Immature natural killer cell (primary cell): ENCODE measurements around the gene LRRC8E. TPM values are rescaled to one million over a fixed set of nuclear protein-coding genes. Genes with fewer than 3 reads are reported as not detected.
"Not testable (repeated sequence)": the region's sequence is repeated elsewhere in the genome, so short reads cannot be mapped to it uniquely, and the experiment has no call there.

Source experiments
- DNase-seq, 3 donors: peaks; one replicate each; pipeline ENCODE4 v3.0.0; 2022; ENCODE audit warnings: mixed read lengths in 1 of 3
- H3K27ac Mint-ChIP-seq, 6 donors: one replicate each; pipeline ENCODE4 v1.8.0; 2020; ENCODE audit warnings: mixed read lengths in 6 of 6, mild to moderate bottlenecking in 5 of 6, inconsistent platforms in 4 of 6, moderate library complexity in 3 of 6
- H3K27me3 Mint-ChIP-seq, 3 donors: one replicate each; pipeline ENCODE4 v1.8.0; 2020 to 2021; ENCODE audit warnings: low read depth in 3 of 3, mild to moderate bottlenecking in 3 of 3, mixed read lengths in 3 of 3, moderate library complexity in 3 of 3, inconsistent platforms in 1 of 3
- H3K36me3 Mint-ChIP-seq, 3 donors: one replicate each; pipeline ENCODE4 v1.8.0; 2020; ENCODE audit warnings: mixed read lengths in 3 of 3, inconsistent platforms in 2 of 3, mild to moderate bottlenecking in 2 of 3
- H3K4me1 Mint-ChIP-seq, 2 donors: one replicate each; pipeline ENCODE4 v1.8.0; 2020; ENCODE audit warnings: inconsistent platforms in 2 of 2, mild to moderate bottlenecking in 2 of 2, mixed read lengths in 2 of 2, moderate library complexity in 1 of 2
- H3K4me3 Mint-ChIP-seq, 5 donors: one replicate each; pipeline ENCODE4 v1.8.0; 2020; ENCODE audit warnings: mild to moderate bottlenecking in 5 of 5, mixed read lengths in 5 of 5, inconsistent platforms in 3 of 5, moderate library complexity in 3 of 5
- H3K9me3 Mint-ChIP-seq, 6 donors: one replicate each; pipeline ENCODE4 v1.8.0; 2020; ENCODE audit warnings: mild to moderate bottlenecking in 6 of 6, mixed read lengths in 6 of 6, inconsistent platforms in 4 of 6, moderate library complexity in 3 of 6
- polyA plus RNA-seq, 3 donors: library from polyadenylated mRNA; unstranded; fragments of 300-500 nt; fragmentation: Illumina TruSeq; gene quantifications; one replicate each; pipeline ENCODE4 v1.2.3, GENCODE V29; 2021

Gene LRRC8E
- polyA plus RNA-seq, 3 donors from 2014 or later, result not detected

- H3K27me3 Mint-ChIP-seq, result peaks cover 5 to 7% (median 6%) of the 10 kb centered on the region in 3 donors
- no peaks in the 10 kb centered on the region for H3K9me3 Mint-ChIP-seq
- peak overlapping the region in 4 of 6 donors; percentile 35 to 67 (median 45) for H3K27ac Mint-ChIP-seq
- peaks cover 0 to 5% (median 0%) of the 10 kb centered on the region in 3 donors for H3K36me3 Mint-ChIP-seq
- H3K4me1 Mint-ChIP-seq, result peaks cover 5 to 10% of the 10 kb centered on the region in 2 donors
- DNase-seq, result peak; percentile 71 to 78 (median 73)
- H3K4me3 Mint-ChIP-seq, result no peak overlapping the region
Observed at GRCh38 chr19:7928741-7929701, 40.7 kb downstream of the LRRC8E start.

DNA sequence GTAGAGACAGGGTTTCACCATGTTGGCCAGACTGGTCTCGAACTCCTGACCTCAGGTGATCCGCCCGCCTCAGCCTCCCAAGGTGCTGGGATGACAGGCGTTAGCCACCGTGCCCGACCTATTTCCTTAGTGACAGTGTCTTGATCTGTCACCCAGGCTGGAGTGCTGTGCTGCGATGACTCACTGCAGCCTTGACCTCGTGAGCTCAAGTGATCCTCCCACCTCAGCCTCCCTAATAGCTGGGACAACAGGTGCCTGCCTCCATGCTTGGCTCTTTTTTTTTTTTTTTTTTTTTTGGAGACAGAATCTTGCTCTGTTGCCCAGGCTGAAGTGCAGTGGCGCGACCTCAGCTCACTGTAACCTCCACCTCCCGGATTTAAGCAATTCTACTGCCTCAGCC lies 41.7 kb downstream of the LRRC8E start:
- not testable (repeated sequence) for DNase-seq, H3K36me3 Mint-ChIP-seq, H3K9me3 Mint-ChIP-seq, H3K27me3 Mint-ChIP-seq, H3K4me1 Mint-ChIP-seq, H3K4me3 Mint-ChIP-seq, H3K27ac Mint-ChIP-seq

DNA sequence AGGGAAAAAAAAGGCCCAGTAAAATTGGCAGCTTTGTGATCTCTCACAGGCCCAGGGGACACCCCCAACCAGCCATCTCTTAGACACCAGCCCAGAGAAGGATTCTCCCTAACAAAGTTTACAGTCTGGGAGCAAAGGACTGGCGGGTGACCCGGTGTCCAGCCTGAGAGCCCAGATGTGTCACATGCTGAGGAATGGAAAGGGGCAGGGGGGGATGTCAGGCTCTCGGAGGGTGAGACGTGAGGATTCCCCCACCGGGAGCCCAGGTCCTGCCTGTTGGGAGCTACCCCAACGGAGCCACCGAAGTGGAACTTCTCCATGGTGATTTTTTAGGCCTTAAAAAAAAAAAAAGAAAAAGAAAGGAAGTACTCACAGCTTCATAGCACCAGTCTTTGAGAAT lies 42.5 kb downstream of the LRRC8E start:
- Mint-ChIP-seq H3K27me3 (peaks cover 0 to 5% (median 2%) of the 10 kb centered on the region in 3 donors), H3K9me3 (no peaks in the 10 kb centered on the region), H3K27ac (no peak overlapping the region), H3K36me3 (peaks cover 0 to 5% (median 0%) of the 10 kb centered on the region in 3 donors), H3K4me3 (no peak overlapping the region), H3K4me1 (peaks cover 5 to 8% of the 10 kb centered on the region in 2 donors)
- DNase-seq, result no peak

DNA sequence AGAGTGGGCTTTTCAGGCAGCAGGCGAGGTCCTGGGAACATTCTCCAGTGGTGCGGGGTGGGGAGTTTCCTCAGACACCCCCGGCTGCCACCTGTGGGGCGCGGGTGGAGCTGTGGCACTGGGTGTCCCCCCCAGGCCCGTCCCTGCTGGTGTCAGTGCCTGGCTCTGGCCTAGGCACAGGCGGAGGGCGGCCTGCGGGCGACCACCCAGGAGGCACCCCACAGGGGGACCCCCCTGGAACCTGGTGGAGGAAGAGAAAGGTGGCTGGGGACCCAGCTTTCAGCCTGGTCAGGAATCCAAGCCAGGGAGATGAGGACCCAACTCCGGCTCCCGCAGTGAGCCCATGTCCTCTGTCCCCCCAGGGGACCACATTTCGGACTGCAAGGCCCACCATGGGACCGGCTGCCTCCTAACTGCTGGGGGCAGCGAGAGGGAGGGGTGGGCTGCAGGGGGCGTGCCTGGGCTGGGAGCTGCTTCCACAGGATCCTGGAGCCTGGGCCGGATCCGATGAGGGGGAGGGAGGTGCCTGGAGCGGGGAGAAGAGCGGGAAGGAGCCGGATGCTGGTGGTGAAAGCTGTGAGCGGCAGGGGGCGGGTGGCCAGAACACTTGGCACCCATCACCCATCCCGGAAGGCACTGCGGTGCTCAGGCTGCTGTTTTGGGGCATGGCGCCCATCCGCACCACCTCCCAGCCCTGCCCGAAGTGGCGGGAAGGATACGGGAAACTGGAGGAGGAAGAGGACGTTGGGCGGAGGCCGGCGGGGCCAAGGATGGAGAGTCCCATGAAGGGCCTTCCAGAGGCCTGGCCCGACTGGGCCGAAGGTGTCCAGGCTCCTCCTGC lies 43.1 kb downstream of the LRRC8E start:
- Mint-ChIP-seq H3K27ac (no peak overlapping the region), H3K4me1 (peaks cover 5 to 7% of the 10 kb centered on the region in 2 donors), H3K4me3 (no peak overlapping the region), H3K27me3 (peaks cover 0 to 3% (median 1%) of the 10 kb centered on the region in 3 donors), H3K9me3 (no peaks in the 10 kb centered on the region), H3K36me3 (peaks cover 0 to 8% (median 0%) of the 10 kb centered on the region in 3 donors)
- DNase-seq, result no peak

- DNase-seq, result no peak
- peaks cover 0 to 3% (median 1%) of the 10 kb centered on the region in 3 donors for H3K27me3 Mint-ChIP-seq
- H3K36me3 Mint-ChIP-seq, result peaks cover 0 to 9% (median 0%) of the 10 kb centered on the region in 3 donors
- H3K27ac Mint-ChIP-seq, result no peak overlapping the region
- no peak overlapping the region for H3K4me3 Mint-ChIP-seq
- H3K9me3 Mint-ChIP-seq, result no peaks in the 10 kb centered on the region
- H3K4me1 Mint-ChIP-seq, result peaks cover 5% of the 10 kb centered on the region in 2 donors
Observed at GRCh38 chr19:7932276-7932929, 44.1 kb downstream of the LRRC8E start.

DNA sequence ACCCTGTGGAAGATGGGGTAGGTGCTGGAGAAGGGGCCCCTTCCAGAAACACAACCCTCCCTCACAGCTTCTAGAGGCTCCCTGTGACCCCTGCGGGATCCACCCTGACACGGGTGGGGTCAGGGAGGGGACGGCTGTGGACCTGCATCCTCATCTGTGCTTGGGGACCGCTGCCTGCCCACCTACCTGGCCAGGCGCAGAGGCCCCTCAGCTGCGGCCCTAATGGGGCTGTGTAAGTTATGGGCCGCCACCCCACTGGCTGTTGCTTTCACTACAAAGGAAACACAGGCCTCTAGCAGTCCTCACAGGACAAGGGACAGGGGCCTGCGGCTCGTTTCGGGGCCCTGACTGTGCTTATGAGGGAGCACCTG lies 44.6 kb downstream of the LRRC8E start:
- H3K36me3 Mint-ChIP-seq, result peaks cover 0 to 9% (median 0%) of the 10 kb centered on the region in 3 donors
- no peak for DNase-seq
- H3K27me3 Mint-ChIP-seq, result peaks cover 0 to 3% (median 1%) of the 10 kb centered on the region in 3 donors
- no peaks in the 10 kb centered on the region for H3K9me3 Mint-ChIP-seq
- H3K4me3 Mint-ChIP-seq, result no peak overlapping the region
- no peak overlapping the region for H3K27ac Mint-ChIP-seq
- H3K4me1 Mint-ChIP-seq, result peaks cover 5% of the 10 kb centered on the region in 2 donors

DNA sequence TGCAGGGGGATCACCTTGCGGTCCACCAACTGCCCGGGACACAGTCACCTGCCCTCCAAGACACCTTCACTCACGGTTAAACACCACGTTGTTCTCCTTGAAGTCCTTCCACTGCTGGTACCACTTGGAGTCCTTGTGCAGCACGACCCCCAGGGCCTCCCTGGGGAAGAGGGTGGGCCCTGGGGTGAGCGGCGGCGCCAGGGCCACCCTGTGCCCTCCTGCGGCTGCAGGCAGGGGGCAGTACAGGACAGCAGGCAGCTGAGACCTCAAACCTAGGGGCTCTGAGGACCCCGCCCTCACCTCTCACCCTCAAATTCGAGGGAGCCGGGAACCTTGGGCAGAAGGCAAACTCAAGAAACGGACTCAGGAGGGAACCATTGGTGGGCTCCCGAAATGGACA lies 45.1 kb downstream of the LRRC8E start:
- no peak overlapping the region for H3K27ac Mint-ChIP-seq
- peaks cover 2 to 3% of the 10 kb centered on the region in 2 donors for H3K4me1 Mint-ChIP-seq
- peaks cover 0 to 2% (median 1%) of the 10 kb centered on the region in 3 donors for H3K27me3 Mint-ChIP-seq
- no peak overlapping the region for H3K4me3 Mint-ChIP-seq
- DNase-seq, result no peak
- no peaks in the 10 kb centered on the region for H3K9me3 Mint-ChIP-seq
- peaks cover 0 to 9% (median 0%) of the 10 kb centered on the region in 3 donors for H3K36me3 Mint-ChIP-seq

- Mint-ChIP-seq H3K9me3 (no peaks in the 10 kb centered on the region), H3K4me1 (peaks cover 5% of the 10 kb centered on the region in 2 donors), H3K36me3 (peaks cover 3 to 14% (median 3%) of the 10 kb centered on the region in 3 donors), H3K27ac (peak overlapping the region in 1 of 6 donors; percentile 67), H3K27me3 (peaks cover 0 to 2% (median 1%) of the 10 kb centered on the region in 3 donors), H3K4me3 (no peak overlapping the region)
- DNase-seq, result no peak
Observed at GRCh38 chr19:7933828-7934725, 45.8 kb downstream of the LRRC8E start.

DNA sequence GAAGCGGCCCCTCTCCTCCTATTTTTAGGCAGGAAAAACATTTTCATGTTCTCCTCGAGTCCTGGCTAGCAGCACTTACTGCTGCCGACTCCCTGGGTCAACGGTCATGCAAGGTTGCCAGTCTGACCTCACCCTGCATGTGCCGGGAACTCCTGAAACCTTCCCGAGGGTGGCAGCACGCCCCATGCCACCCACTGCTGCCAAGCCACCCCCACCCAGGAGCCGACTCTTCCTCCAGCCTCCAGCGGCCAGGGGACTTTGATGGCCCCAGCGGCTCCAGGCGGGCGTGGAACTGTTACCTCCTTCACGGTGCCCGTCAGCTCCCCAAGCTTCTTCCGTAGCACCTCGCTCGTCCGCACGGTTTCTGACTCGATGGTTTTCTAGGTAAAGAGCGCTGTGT lies 46.5 kb downstream of the LRRC8E start:
- Mint-ChIP-seq H3K4me3 (no peak overlapping the region), H3K9me3 (no peaks in the 10 kb centered on the region), H3K27ac (no peak overlapping the region), H3K4me1 (peaks cover 3 to 6% of the 10 kb centered on the region in 2 donors), H3K27me3 (peaks cover 0 to 2% (median 1%) of the 10 kb centered on the region in 3 donors), H3K36me3 (peaks cover 3 to 14% (median 3%) of the 10 kb centered on the region in 3 donors)
- no peak for DNase-seq

DNA sequence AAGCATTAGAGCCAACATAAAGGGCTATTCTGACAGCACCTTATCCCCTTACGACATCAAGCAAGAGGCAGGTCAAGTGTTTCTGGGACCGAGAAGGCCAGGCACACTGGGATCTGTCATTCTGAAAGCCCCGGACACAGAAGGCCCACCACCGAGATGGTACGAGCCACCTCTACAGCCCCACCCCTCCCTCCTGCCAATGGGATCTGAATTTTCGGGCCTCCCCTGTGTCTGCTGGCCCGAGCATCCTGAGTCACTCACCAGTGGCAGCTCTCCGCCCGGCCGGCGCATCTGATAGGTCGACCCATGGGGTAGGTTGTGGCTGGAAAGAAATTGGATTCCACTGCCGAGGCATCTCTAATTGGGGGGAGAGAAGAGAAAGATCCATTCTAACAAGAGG lies 52.5 kb downstream of the LRRC8E start:
- no peaks in the 10 kb centered on the region for H3K9me3 Mint-ChIP-seq
- no peak overlapping the region for H3K27ac Mint-ChIP-seq
- H3K36me3 Mint-ChIP-seq, result peaks cover 3 to 17% (median 9%) of the 10 kb centered on the region in 3 donors
- H3K4me1 Mint-ChIP-seq, result peaks cover 30 to 37% of the 10 kb centered on the region in 2 donors
- peaks cover 10 to 12% (median 11%) of the 10 kb centered on the region in 3 donors for H3K27me3 Mint-ChIP-seq
- no peak for DNase-seq
- peak overlapping the region in 2 of 5 donors; percentile 3 to 50 for H3K4me3 Mint-ChIP-seq

DNA sequence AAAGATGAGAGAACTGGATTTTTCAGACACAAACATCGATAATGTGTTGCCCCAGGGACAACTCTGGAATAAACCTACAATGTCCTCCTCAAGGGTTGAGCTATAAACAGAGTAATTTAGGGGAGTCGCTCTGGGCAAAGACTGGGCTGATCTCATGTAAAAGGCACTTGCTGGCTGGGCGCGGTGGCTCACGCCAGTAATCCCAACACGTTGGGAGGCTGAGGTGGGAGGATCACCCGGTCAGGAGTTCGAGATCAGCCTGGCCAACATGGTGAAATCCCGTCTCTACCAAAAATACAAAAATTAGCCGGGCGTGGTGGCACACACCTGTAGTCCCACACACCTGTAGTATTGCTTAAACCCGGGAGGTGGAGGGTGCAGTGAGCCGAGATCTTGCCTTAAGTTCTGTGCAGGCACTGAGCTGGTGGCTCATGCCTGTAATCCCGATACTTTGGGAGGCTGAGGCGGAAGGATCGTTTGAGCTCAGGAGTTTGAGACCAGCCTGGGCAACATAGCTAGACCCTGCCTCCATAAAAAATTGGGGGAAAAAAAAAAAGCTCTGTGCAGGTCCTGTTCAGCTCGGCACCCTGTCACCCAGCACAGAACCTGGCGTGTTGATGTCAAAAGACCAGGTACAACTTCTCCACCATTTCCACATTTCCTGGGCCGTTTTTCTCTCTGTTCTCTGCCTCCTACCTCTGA lies 53.7 kb downstream of the LRRC8E start:
- Mint-ChIP-seq H3K4me3 (peak overlapping the region; percentile 21 to 92 (median 89)), H3K27me3 (peaks cover 10 to 12% (median 11%) of the 10 kb centered on the region in 3 donors)

DNA sequence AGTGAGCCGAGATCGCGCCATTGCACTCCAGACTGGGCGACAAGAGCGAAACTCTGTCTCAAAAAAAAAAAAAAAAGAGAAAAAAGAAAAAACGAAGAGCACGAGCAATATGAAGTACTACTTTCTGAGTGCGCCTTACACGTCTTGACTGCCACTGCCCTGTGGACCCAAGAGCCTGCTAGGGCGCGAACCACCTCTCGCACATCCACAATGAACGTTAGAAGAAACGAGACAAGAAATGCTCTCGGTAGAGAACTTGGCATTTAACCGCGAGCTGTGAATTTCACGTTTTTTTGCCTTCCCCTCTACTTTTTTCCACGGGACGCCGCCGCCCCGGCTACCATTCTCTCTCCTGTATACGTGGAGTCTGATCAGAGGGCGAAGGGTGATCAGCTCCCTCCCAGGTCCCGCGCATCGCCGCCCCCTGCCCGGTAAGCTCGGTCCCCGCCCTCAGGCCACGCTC lies 54.7 kb downstream of the LRRC8E start:
- H3K4me1 Mint-ChIP-seq, result peaks cover 30 to 37% of the 10 kb centered on the region in 2 donors
- no peak for DNase-seq
- H3K27me3 Mint-ChIP-seq, result peaks cover 10 to 12% (median 11%) of the 10 kb centered on the region in 3 donors
- H3K4me3 Mint-ChIP-seq, result peak overlapping the region; percentile 89 to 94 (median 92)
- peaks cover 3 to 12% (median 9%) of the 10 kb centered on the region in 3 donors for H3K36me3 Mint-ChIP-seq
- peak overlapping the region; percentile 94 to 98 (median 98) for H3K27ac Mint-ChIP-seq
- no peaks in the 10 kb centered on the region for H3K9me3 Mint-ChIP-seq

More for the DNA sequence above, 53.7 kb downstream of the LRRC8E start:
- peak overlapping the region; percentile 55 to 98 (median 72) for H3K27ac Mint-ChIP-seq
- no peak for DNase-seq
- H3K36me3 Mint-ChIP-seq, result peaks cover 3 to 12% (median 9%) of the 10 kb centered on the region in 3 donors
- peaks cover 30 to 37% of the 10 kb centered on the region in 2 donors for H3K4me1 Mint-ChIP-seq
- no peaks in the 10 kb centered on the region for H3K9me3 Mint-ChIP-seq
